Keratinocyte (primary cell): ENCODE results near the gene BAG1. TPM values are rescaled to one million over a fixed set of nuclear protein-coding genes. Genes with fewer than 3 reads are reported as not detected.

Source experiments
- DNase-seq: peaks from one replicate; pipeline ENCODE4 v3.0.0-alpha.2; 2011; ENCODE audit warnings: low read depth, missing footprints, low spot score
- FAIRE-seq: peaks from 2 replicates; lab custom pipeline; 2011; peaks lifted over from hg19 to GRCh38; lab: Jason Lieb, UNC
- H2AFZ ChIP-seq: 2 replicates; pipeline ENCODE4 v1.6.0; 2012; ENCODE audit warnings: low read length, control low read depth, inconsistent platforms; ENCODE audit not compliant: control insufficient read depth
- H3K27ac ChIP-seq: 2 replicates; pipeline ENCODE4 v1.5.1; 2011; ENCODE audit warnings: low read length; ENCODE audit not compliant: control insufficient read depth, insufficient read depth
- H3K27me3 ChIP-seq: 3 replicates; pipeline ENCODE4 v1.6.0; 2011; ENCODE audit warnings: low read length; ENCODE audit not compliant: control insufficient read depth, insufficient read depth; ENCODE audit errors: extremely low read depth
- H3K36me3 ChIP-seq, 2 experiments: 2 replicates in 1 of 2; 3 replicates in 1 of 2; pipeline ENCODE4 v1.5.1; 2011; ENCODE audit warnings: low read length in 2 of 2, mild to moderate bottlenecking in 1 of 2; ENCODE audit not compliant: control insufficient read depth in 2 of 2, insufficient read depth in 2 of 2; ENCODE audit errors: extremely low read depth in 1 of 2
- H3K4me1 ChIP-seq: 3 replicates; pipeline ENCODE4 v1.5.1; 2011; ENCODE audit warnings: low read length; ENCODE audit not compliant: control insufficient read depth, insufficient read depth; ENCODE audit errors: extremely low read depth
- H3K4me2 ChIP-seq: 3 replicates; pipeline ENCODE4 v1.6.0; 2011; ENCODE audit warnings: low read depth, low read length; ENCODE audit not compliant: control insufficient read depth, insufficient read depth; ENCODE audit errors: extremely low read depth
- H3K4me3 ChIP-seq, 3 experiments: fragments of 200-600 bp in 1 of 3; sonication (generic) in 1 of 3; 2 replicates in 2 of 3; 3 replicates in 1 of 3; pipeline ENCODE4 v1.5.1; 2011 to 2016; ENCODE audit warnings: low read length in 3 of 3, mild to moderate bottlenecking in 3 of 3, control low read depth in 2 of 3, inconsistent platforms in 1 of 3, low read depth in 1 of 3, mixed read lengths in 1 of 3, mixed run types in 1 of 3, moderate library complexity in 1 of 3; ENCODE audit not compliant: control insufficient read depth in 2 of 3, insufficient read depth in 2 of 3; ENCODE audit errors: extremely low read depth in 1 of 3
- H3K79me2 ChIP-seq: 2 replicates; pipeline ENCODE4 v1.6.0; 2012; ENCODE audit warnings: low read length; ENCODE audit not compliant: control insufficient read depth, insufficient read depth
- H3K9ac ChIP-seq: 3 replicates; pipeline ENCODE4 v1.6.0; 2011; ENCODE audit warnings: low read length; ENCODE audit not compliant: control insufficient read depth, insufficient read depth; ENCODE audit errors: extremely low read depth
- H3K9me1 ChIP-seq: 3 replicates; pipeline ENCODE4 v1.6.0; 2011; ENCODE audit warnings: low read length; ENCODE audit not compliant: control insufficient read depth, insufficient read depth; ENCODE audit errors: extremely low read depth
- H3K9me3 ChIP-seq: 2 replicates; pipeline ENCODE4 v1.5.1; 2012; ENCODE audit warnings: low read depth, low read length; ENCODE audit not compliant: control insufficient read depth
- H4K20me1 ChIP-seq: 3 replicates; pipeline ENCODE4 v1.6.0; 2011; ENCODE audit warnings: low read length; ENCODE audit not compliant: control insufficient read depth, insufficient read depth; ENCODE audit errors: extremely low read depth
- CTCF ChIP-seq, 3 experiments: IDR thresholded peaks in 1 of 3; conservative IDR thresholded peaks in 1 of 3; optimal IDR thresholded peaks in 1 of 3; 2 replicates in 2 of 3; 3 replicates in 1 of 3; pipeline versions ENCODE3 to v1.5.1; 2011; ENCODE audit warnings: low read length in 3 of 3, mild to moderate bottlenecking in 3 of 3, moderate library complexity in 2 of 3, control low read depth in 1 of 3, inconsistent platforms in 1 of 3; ENCODE audit not compliant: insufficient read depth in 2 of 3; ENCODE audit errors: extremely low read depth in 1 of 3
- EZH2 ChIP-seq: IDR thresholded peaks from one replicate; pipeline ENCODE4 v1.6.1; 2012; ENCODE audit warnings: inconsistent platforms, mild to moderate bottlenecking, low read length, moderate library complexity
- dilution Hi-C: fragments of 300-500 bp; cut with MboI; formaldehyde crosslinking; loops from one replicate; pipeline ENCODE4 v1.7.0; 2020; ENCODE audit warnings: low sequenced_read_pairs; ENCODE audit not compliant: extremely low pct_ligation_motif_present
- polyA plus RNA-seq, 5 experiments: library from polyadenylated mRNA; depleted of rRNA in 3 of 5; stranded (reverse) in 3 of 5; stranded (forward) in 1 of 5; unstranded in 1 of 5; fragments of >200 nt; gene quantifications; 1 replicate in 1 of 5; 2 replicates in 3 of 5; 3 replicates in 1 of 5; pipeline versions ENCODE4 v1.2.1 to v1.2.3, GENCODE V29; 2011 to 2012; ENCODE audit warnings: missing spikeins in 2 of 5, low read depth in 1 of 5, low replicate concordance in 1 of 5

Gene BAG1
- polyA plus RNA-seq, 1 donor (not counting 4 experiments of a cell fraction or from before 2014, with no cell fraction given): 30.1 TPM

- no peaks in the 10 kb centered on the region for H3K27me3 ChIP-seq
- TF ChIP-seq EZH2: no peak
- TF ChIP-seq CTCF (optimal IDR thresholded peaks at IDR 0.05 in 1 of 3, IDR thresholded peaks at IDR 0.05 in 1 of 3, conservative IDR thresholded peaks at IDR 0.05 in 1 of 3; ENCODE audit: extremely low read depth in 1 of 3, insufficient read depth in 2 of 3, low read length in 3 of 3): no peak
- no peak overlapping the region for H3K4me3 ChIP-seq
- no peak overlapping the region for H3K27ac ChIP-seq
- H3K9me3 ChIP-seq: no peaks in the 10 kb centered on the region
- no peak for DNase-seq
- H3K9me1 ChIP-seq: no peaks in the 10 kb centered on the region
- H3K36me3 ChIP-seq: peaks cover 10 to 27% of the 10 kb centered on the region in 2 experiments
- no peak overlapping the region for H3K9ac ChIP-seq
- H2AFZ ChIP-seq: no peak overlapping the region
- no peak for FAIRE-seq
- H4K20me1 ChIP-seq: no peaks in the 10 kb centered on the region
- peaks cover 5% of the 10 kb centered on the region for H3K4me1 ChIP-seq
- H3K4me2 ChIP-seq: peak overlapping the region; percentile 66
- dilution Hi-C loops: no loop called here
- H3K79me2 ChIP-seq: peaks cover 54% of the 10 kb centered on the region
Observed at GRCh38 chr9:33291901-33292300, 27.4 kb upstream of the BAG1 start.

GRCh38 chr9:33291031-33291397 is 26.5 kb upstream of the BAG1 start:
- H3K27me3 ChIP-seq: no peaks in the 10 kb centered on the region
- peak overlapping the region; percentile 56 to 97 (median 76) for H3K4me3 ChIP-seq
- peaks cover 45% of the 10 kb centered on the region for H3K79me2 ChIP-seq
- dilution Hi-C loops: no loop called here
- H3K9me3 ChIP-seq: no peaks in the 10 kb centered on the region
- peak; percentile 9 for FAIRE-seq
- no peak for DNase-seq
- peak overlapping the region; percentile 66 for H3K4me2 ChIP-seq
- peak overlapping the region; percentile 100 for H3K9ac ChIP-seq
- peak overlapping the region; percentile 100 for H3K27ac ChIP-seq
- H3K9me1 ChIP-seq: no peaks in the 10 kb centered on the region
- peaks cover 11 to 23% of the 10 kb centered on the region in 2 experiments for H3K36me3 ChIP-seq
- no peak overlapping the region for H2AFZ ChIP-seq
- H4K20me1 ChIP-seq: no peaks in the 10 kb centered on the region
- no peaks in the 10 kb centered on the region for H3K4me1 ChIP-seq
- TF ChIP-seq EZH2 (no peak), CTCF (optimal IDR thresholded peaks at IDR 0.05 in 1 of 3, IDR thresholded peaks at IDR 0.05 in 1 of 3, conservative IDR thresholded peaks at IDR 0.05 in 1 of 3; ENCODE audit: extremely low read depth in 1 of 3, insufficient read depth in 2 of 3, low read length in 3 of 3) (peak in 1 of 3 experiments; percentile 10)
